IPS-18a (cell line): Measurements from ENCODE around the gene NUAK1.

Source experiments
- H3K27ac ChIP-seq: one replicate; pipeline ENCODE4 v1.5.1; 2013; ENCODE audit warnings: low read length
- H3K27me3 ChIP-seq: one replicate; pipeline ENCODE4 v1.6.1; 2013; ENCODE audit warnings: mild to moderate bottlenecking, low read length; ENCODE audit not compliant: control insufficient read depth, insufficient read depth
- H3K36me3 ChIP-seq: one replicate; pipeline ENCODE4 v1.6.1; 2013; ENCODE audit warnings: low read depth, low read length; ENCODE audit not compliant: control insufficient read depth
- H3K4me1 ChIP-seq: one replicate; pipeline ENCODE4 v1.6.1; 2013; ENCODE audit warnings: low read depth, low read length; ENCODE audit not compliant: control insufficient read depth
- H3K4me3 ChIP-seq: one replicate; pipeline ENCODE4 v1.5.1; 2013; ENCODE audit warnings: low read length
- H3K9ac ChIP-seq: one replicate; pipeline ENCODE4 v1.6.1; 2013; ENCODE audit warnings: mild to moderate bottlenecking, low read length, moderate library complexity
- H3K9me3 ChIP-seq: one replicate; pipeline ENCODE4 v1.6.1; 2013; ENCODE audit warnings: low read depth, low read length; ENCODE audit not compliant: control insufficient read depth

NUAK1 gene

DNA sequence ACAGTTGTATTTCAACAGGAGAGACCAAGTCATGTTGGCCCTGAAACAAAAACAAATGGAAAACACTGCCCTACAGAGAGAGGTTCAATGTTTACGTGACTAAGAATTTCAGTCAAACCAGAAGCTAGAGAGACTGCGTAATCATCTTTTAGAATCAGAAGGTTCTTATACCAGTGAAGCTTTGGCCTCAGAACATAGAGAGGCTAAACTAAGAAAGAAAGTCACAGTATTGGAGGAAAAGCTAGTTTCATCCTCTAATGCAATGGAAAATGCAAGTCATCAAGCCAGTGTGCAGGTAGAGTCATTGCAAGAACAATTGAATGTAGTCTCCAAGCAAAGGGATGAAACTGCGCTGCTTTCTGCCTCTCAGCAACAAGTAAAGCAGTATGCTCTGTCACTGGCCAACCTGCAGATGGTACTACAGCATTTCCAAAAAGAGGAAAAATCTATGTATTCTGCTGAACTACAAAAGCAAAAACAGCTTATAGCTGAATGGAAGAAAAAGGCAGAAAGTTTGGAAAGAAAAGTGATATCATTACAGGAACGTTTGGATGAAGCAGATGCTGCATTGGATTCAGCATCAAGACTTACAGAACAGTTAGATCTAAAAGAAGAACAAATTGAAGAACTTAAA lies 32.5 kb upstream of the NUAK1 start:
- H3K4me1 ChIP-seq: peaks cover 5% of the 10 kb centered on the region
- H3K9ac ChIP-seq: no peak overlapping the region
- no peaks in the 10 kb centered on the region for H3K36me3 ChIP-seq
- no peaks in the 10 kb centered on the region for H3K9me3 ChIP-seq
- H3K27me3 ChIP-seq: no peaks in the 10 kb centered on the region
- no peak overlapping the region for H3K27ac ChIP-seq
- H3K4me3 ChIP-seq: no peak overlapping the region

DNA sequence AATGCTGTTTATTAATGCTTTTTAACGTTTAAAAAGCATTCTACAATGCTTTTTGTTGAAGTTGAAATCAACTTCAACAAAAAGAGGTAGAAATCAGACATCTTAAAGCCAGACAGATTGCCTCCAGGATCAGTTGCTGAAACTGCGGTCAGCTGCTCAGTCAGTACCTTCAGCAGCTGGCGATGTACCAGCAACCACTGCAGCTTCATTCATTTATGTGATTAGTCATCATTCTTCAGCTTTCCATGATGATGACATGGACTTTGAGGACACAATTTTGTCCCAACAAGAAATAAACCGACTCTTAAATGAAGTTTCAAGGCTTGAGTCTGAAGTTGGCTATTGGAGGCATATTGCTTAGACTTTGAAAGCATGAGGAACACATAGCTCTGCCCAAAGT lies 31.5 kb upstream of the NUAK1 start:
- Histone ChIP-seq H3K27ac (no peak overlapping the region), H3K27me3 (no peaks in the 10 kb centered on the region), H3K4me3 (no peak overlapping the region), H3K36me3 (no peaks in the 10 kb centered on the region), H3K9ac (no peak overlapping the region), H3K9me3 (no peaks in the 10 kb centered on the region), H3K4me1 (peaks cover 5% of the 10 kb centered on the region)

DNA sequence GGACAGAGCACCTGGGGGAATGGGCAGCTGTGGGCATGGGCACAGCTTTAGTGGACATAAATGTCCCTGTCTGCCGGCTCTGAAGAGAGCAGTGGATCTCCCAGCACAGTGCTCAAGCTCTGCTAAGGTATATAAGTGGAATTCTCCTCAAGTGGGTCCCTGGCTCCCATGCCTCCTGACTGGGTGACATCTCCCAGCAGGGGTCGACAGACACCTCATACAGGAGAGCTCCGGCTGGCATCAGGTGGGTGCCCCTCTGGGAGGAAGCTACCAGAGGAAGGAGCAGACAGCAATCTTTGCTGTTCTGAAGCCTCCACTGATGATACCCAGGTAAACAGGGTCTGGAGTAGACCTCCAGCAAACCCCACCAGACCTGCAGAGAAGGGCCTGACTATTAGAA lies 25.0 kb upstream of the NUAK1 start:
- Histone ChIP-seq H3K9ac (no peak overlapping the region), H3K4me1 (no peaks in the 10 kb centered on the region), H3K27ac (no peak overlapping the region), H3K27me3 (no peaks in the 10 kb centered on the region), H3K36me3 (no peaks in the 10 kb centered on the region), H3K9me3 (no peaks in the 10 kb centered on the region), H3K4me3 (no peak overlapping the region)

DNA sequence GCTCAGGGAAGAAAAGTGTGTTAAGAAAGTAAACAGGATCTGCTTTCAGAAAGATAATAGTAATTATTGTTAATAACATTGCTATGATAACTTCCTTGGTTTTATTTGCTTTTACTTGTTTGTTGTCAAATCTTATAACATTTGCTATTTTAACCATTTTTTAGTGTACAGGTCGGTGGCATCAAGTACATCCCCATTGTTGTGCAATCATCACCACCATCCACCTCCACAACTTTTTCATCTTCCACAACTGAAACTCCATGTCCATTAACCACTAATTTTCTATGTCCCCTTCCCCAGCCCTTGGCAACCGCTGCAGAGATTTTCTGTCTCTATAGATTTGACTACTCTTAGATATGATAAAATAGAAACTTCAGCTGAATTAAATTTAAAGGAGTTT lies 22.7 kb upstream of the NUAK1 start:
- Histone ChIP-seq H3K9me3 (no peaks in the 10 kb centered on the region), H3K27ac (no peak overlapping the region), H3K27me3 (no peaks in the 10 kb centered on the region), H3K36me3 (no peaks in the 10 kb centered on the region), H3K4me3 (no peak overlapping the region), H3K4me1 (no peaks in the 10 kb centered on the region), H3K9ac (no peak overlapping the region)

DNA sequence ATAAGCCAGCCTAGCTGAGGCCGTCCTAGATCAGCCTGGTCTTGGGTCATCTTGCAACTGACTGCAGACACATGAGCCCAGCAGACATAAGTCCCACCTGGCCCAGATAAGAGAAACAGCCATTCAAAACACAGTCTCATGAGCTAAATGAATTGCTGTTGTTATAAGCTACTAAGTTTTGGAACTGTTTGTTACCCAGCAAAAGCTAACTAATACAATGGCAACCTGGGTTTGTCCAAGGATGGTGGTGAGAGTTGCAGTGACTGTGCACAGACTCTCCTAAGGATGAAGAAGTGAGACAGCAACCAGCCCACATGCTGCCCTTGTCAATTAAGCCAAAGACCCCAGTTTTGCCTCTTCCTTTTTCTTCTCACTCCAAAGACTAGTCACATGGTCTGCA lies 22.2 kb upstream of the NUAK1 start:
- Histone ChIP-seq H3K27ac (no peak overlapping the region), H3K9ac (no peak overlapping the region), H3K4me3 (no peak overlapping the region), H3K4me1 (no peaks in the 10 kb centered on the region), H3K36me3 (no peaks in the 10 kb centered on the region), H3K27me3 (no peaks in the 10 kb centered on the region), H3K9me3 (no peaks in the 10 kb centered on the region)

DNA sequence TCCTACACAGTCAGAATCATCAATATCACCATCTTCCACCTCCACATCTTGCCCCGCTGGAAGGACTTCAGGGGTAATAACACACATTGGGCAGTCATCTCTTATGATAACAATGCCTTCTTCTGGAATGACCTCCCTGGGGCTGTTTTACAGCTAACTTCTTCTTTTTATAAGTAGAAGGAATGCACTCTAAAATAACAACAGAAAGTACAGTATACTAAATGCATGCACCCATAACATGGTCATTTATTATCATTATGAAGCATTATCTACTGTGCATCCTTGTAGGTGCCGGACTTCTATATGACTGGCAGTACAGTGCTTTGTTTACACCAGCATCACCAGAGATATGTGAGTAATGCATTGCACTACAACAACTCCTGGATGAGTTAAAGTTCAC lies 19.0 kb upstream of the NUAK1 start:
- no peak overlapping the region for H3K9ac ChIP-seq

DNA sequence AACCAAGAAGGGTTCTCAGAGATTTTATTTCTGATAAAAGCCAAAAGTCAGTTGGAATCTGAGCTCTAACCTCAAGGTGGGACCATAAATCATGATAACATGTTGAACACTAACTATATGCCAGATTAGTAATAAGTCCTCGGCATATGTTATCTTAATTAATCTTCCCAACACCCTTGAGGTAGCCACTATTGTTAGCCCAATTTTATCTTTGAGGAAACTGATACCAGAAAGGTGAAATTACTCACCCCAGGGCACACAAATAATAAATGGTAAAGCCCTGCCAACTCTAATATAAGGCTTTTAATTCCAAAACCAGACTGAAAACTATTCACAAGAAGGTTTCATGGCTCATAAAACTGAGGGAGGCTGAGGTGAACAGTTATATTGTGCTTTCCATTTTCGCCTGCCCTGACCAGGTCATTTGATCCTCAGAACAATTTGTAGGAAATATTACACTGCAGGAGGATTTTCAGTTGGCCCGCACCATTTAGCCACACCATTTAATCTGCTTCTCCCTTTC lies 16.1 kb upstream of the NUAK1 start:
- Histone ChIP-seq H3K4me1 (no peaks in the 10 kb centered on the region), H3K9ac (no peak overlapping the region)

More for the DNA sequence above, 19.0 kb upstream of the NUAK1 start:
- H3K27me3 ChIP-seq: no peaks in the 10 kb centered on the region
- H3K9me3 ChIP-seq: no peaks in the 10 kb centered on the region
- no peak overlapping the region for H3K4me3 ChIP-seq
- H3K27ac ChIP-seq: no peak overlapping the region
- H3K36me3 ChIP-seq: no peaks in the 10 kb centered on the region
- no peaks in the 10 kb centered on the region for H3K4me1 ChIP-seq

DNA sequence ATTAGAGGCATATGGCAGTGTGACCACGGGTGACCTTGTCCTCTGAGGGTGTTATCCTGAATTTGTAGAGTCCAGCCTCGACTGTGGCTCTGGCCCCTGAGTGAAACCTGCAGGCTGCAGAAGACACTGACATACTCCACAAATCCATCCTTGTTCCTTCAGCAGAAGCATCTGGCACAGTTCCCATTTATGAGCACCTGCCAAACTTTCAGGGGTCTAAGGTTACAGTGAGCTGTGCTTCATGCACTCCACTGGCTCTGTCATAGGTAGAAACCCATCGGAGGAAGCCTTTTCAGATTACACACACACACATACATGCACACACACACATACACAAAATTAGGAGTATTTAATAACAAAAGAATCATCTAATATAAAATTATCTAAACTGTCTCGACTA lies 13.6 kb upstream of the NUAK1 start:
- Histone ChIP-seq H3K27me3 (no peaks in the 10 kb centered on the region), H3K4me3 (no peak overlapping the region), H3K9me3 (no peaks in the 10 kb centered on the region), H3K4me1 (no peaks in the 10 kb centered on the region), H3K27ac (no peak overlapping the region), H3K9ac (no peak overlapping the region), H3K36me3 (no peaks in the 10 kb centered on the region)

More for the DNA sequence above, 16.1 kb upstream of the NUAK1 start:
- H3K4me3 ChIP-seq: no peak overlapping the region
- H3K27me3 ChIP-seq: no peaks in the 10 kb centered on the region
- H3K36me3 ChIP-seq: no peaks in the 10 kb centered on the region
- no peak overlapping the region for H3K27ac ChIP-seq
- H3K9me3 ChIP-seq: no peaks in the 10 kb centered on the region

DNA sequence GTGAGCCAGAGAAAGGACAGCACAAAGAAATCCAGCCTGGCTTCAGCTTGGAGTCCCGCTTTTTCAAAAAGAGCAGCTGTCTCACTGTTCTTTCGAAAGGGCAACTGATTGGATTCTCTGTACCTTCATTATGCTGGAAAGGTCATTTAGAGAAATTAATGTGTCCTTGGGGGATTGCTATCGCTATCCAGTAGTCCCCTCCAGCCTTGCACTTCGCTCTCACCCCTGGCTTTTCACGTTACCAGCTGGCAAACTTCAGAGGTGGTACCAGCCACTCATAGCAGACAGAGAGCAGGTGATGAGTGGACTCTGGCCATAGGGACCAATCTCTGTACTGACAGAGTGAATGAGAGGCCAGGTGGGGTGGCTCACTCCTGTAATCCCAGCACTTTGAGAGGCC lies 11.8 kb upstream of the NUAK1 start:
- Histone ChIP-seq H3K9me3 (no peaks in the 10 kb centered on the region), H3K27ac (no peak overlapping the region), H3K27me3 (no peaks in the 10 kb centered on the region), H3K9ac (no peak overlapping the region), H3K36me3 (no peaks in the 10 kb centered on the region), H3K4me1 (peaks cover 5% of the 10 kb centered on the region), H3K4me3 (no peak overlapping the region)

DNA sequence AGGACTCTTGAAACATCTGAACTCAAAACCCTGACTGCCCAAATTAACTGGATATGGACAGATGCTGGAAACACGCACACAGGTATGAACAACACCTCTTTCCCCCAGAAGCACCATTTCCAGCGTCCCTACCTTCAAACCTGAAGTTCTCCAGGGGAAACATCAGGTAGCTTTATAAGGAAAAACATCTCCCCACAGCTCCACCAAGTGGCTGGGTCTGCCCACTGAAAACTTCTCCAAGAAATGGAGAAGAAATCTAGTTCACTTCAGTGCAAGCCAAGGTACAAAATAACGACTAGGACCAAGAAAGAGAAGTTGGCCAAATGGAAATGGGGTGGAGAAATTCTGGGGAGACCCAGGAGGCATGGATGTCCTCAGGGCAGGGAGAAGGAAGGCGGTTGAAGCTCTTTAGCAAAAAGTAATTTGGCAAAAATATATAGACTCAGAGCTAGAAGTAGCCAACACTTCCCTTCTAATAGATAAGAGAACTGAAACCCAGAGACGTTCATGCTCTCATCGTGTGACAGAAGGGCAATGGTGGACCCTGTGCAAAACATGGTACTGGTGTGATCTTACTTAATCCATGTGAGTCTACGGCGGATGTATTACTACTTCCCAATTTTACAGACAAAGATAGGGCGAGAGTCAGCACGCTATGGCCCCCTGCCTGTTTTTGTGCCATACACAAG lies 10.5 kb upstream of the NUAK1 start:
- no peak overlapping the region for H3K4me3 ChIP-seq
- no peaks in the 10 kb centered on the region for H3K36me3 ChIP-seq

DNA sequence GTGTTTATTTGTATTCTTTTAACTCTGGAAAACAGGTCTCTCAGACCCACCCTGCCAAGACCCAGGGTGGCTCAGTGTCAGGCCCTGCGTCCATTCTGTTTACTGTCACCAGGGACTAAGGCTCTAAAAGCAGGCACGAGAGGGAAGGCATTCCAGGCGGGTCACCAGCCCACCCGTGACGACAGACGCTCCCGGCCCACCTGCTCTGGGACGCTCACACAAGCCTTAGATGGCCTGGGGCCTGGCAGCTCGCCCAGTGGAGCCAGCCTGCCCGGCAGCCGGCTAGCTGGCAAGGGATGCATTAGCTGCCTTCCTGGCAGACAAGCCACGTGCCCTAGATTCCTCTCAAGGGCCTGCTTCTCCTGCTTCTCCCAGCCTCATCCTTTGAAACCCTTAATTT lies 9.2 kb upstream of the NUAK1 start:
- H3K27ac ChIP-seq: no peak overlapping the region
- H3K9ac ChIP-seq: no peak overlapping the region
- H3K4me3 ChIP-seq: no peak overlapping the region
- no peaks in the 10 kb centered on the region for H3K27me3 ChIP-seq
- H3K9me3 ChIP-seq: no peaks in the 10 kb centered on the region
- peaks cover 6% of the 10 kb centered on the region for H3K4me1 ChIP-seq
- no peaks in the 10 kb centered on the region for H3K36me3 ChIP-seq

More for the DNA sequence above, 10.5 kb upstream of the NUAK1 start:
- Histone ChIP-seq H3K4me1 (peaks cover 6% of the 10 kb centered on the region), H3K27me3 (no peaks in the 10 kb centered on the region), H3K9me3 (no peaks in the 10 kb centered on the region), H3K9ac (no peak overlapping the region), H3K27ac (no peak overlapping the region)

DNA sequence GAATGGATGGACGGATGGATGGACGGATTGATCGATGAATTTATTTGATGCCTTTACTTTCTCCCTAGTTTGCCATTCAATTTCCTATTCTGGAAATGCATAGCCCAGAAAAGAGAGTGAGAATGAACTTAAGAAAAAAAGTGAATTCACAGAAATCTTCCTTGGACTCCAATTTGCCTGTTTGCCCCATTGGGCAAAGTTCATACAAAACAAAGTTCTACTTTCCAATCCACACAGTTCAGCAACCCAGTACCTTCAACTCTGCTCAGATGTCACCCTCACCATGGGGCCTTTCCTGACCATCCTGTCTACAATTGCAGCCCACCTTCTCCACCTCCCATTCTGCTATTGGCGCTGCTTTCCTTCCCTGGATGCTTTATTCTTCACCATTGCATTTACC lies 8.2 kb upstream of the NUAK1 start:
- Histone ChIP-seq H3K27ac (no peak overlapping the region), H3K4me3 (no peak overlapping the region), H3K4me1 (peaks cover 12% of the 10 kb centered on the region), H3K27me3 (no peaks in the 10 kb centered on the region), H3K9me3 (no peaks in the 10 kb centered on the region), H3K36me3 (no peaks in the 10 kb centered on the region), H3K9ac (no peak overlapping the region)
